Gastrocnemius medialis (tissue), 4 donors: Measurements from ENCODE around the gene KLF15.

Source experiments
- POLR2A ChIP-seq, 2 donors: fragments of 450-650 bp; IDR thresholded peaks; one replicate each; pipeline ENCODE4 v1.6.1; 2017; ENCODE audit warnings: antibody characterized with exemption in 2 of 2, mild to moderate bottlenecking in 2 of 2, moderate library complexity in 2 of 2
- TF ChIP-seq, protein P1 (sequence below), 5 experiments: fragments of 450-650 bp in 3 of 5; fragments of 200-600 bp in 2 of 5; sonication (generic) in 2 of 5; IDR thresholded peaks in 4 of 5; conservative IDR thresholded peaks in 1 of 5; 1 replicate in 4 of 5; 2 replicates in 1 of 5; pipeline ENCODE4 v1.5.1; 2016 to 2019; ENCODE audit warnings: antibody characterized with exemption in 5 of 5, mild to moderate bottlenecking in 3 of 5, moderate library complexity in 3 of 5

DNA sequence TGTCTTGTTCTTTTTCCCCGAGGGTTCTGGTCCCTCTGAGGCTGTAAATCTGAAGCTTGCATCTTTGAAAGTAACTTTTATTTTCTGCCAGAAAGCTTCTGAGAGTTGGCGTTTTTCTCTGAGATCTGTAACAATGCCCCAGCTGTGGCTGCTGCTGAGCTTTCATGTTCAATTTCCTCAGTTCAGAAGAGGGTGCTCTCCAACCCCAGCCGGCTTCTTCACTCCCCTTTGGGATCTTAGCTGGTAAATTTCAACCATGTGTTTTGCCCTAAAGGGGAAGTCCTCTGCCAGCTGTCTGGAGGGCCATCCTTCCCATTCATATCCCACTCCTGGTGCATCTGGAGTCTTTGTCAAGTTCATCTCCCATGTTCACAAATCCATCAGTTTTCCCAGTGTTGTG, 19.2 kb upstream of the KLF15 start:
- no peak for TF ChIP-seq POLR2A (IDR thresholded peaks at IDR 0.05)
- TF ChIP-seq, protein P1, sequence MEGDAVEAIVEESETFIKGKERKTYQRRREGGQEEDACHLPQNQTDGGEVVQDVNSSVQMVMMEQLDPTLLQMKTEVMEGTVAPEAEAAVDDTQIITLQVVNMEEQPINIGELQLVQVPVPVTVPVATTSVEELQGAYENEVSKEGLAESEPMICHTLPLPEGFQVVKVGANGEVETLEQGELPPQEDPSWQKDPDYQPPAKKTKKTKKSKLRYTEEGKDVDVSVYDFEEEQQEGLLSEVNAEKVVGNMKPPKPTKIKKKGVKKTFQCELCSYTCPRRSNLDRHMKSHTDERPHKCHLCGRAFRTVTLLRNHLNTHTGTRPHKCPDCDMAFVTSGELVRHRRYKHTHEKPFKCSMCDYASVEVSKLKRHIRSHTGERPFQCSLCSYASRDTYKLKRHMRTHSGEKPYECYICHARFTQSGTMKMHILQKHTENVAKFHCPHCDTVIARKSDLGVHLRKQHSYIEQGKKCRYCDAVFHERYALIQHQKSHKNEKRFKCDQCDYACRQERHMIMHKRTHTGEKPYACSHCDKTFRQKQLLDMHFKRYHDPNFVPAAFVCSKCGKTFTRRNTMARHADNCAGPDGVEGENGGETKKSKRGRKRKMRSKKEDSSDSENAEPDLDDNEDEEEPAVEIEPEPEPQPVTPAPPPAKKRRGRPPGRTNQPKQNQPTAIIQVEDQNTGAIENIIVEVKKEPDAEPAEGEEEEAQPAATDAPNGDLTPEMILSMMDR (IDR thresholded peaks at IDR 0.05 in 4 of 5, conservative IDR thresholded peaks at IDR 0.05 in 1 of 5): no peak
